Measurements from ENCODE around the gene SIRT7.

The SIRT7 gene

GRCh38 chr17:81942167-81942553 is 24.2 kb upstream of the SIRT7 start:
- no peak for TF ChIP-seq CTCF (IDR thresholded peaks at IDR 0.05)
- H3K27me3 ChIP-seq, result peaks cover 0 to 74% of the 10 kb centered on the region in 2 donors
- intact Hi-C loops (cut with DNase I; ENCODE audit: low total_unique reads), result no loop called here

GRCh38 chr17:81941484-81942166 is 23.6 kb upstream of the SIRT7 start:
- Histone ChIP-seq H3K27me3 (peaks cover 0 to 79% of the 10 kb centered on the region in 2 donors), H3K4me1 (peaks cover 0 to 32% (median 28%) of the 10 kb centered on the region in 4 donors), H3K9me3 (no peaks in the 10 kb centered on the region), H3K36me3 (no peaks in the 10 kb centered on the region), H3K4me3 (no peak overlapping the region), H3K27ac (no peak overlapping the region)
- DNase-seq, result no peak
- intact Hi-C loops (cut with DNase I; ENCODE audit: low total_unique reads), result no loop called here
- TF ChIP-seq CTCF (IDR thresholded peaks at IDR 0.05), result no peak

More at GRCh38 chr17:81942167-81942553, 24.2 kb upstream of the SIRT7 start:
- Histone ChIP-seq H3K9me3 (no peaks in the 10 kb centered on the region), H3K27ac (no peak overlapping the region), H3K4me3 (no peak overlapping the region), H3K4me1 (peaks cover 0 to 28% (median 23%) of the 10 kb centered on the region in 4 donors), H3K36me3 (no peaks in the 10 kb centered on the region)
- no peak for DNase-seq

- H3K4me1 ChIP-seq, result peaks cover 0 to 33% (median 30%) of the 10 kb centered on the region in 4 donors
- intact Hi-C loops (cut with DNase I; ENCODE audit: low total_unique reads), result no loop called here
- H3K9me3 ChIP-seq, result no peaks in the 10 kb centered on the region
- H3K27me3 ChIP-seq, result peaks cover 0 to 85% of the 10 kb centered on the region in 2 donors
- no peak for TF ChIP-seq CTCF (IDR thresholded peaks at IDR 0.05)
- no peak for DNase-seq
- H3K27ac ChIP-seq, result no peak overlapping the region
- H3K36me3 ChIP-seq, result no peaks in the 10 kb centered on the region
- no peak overlapping the region for H3K4me3 ChIP-seq
Observed at GRCh38 chr17:81940538-81941483, 22.8 kb upstream of the SIRT7 start.

- no peaks in the 10 kb centered on the region for H3K9me3 ChIP-seq
- no peak overlapping the region for H3K4me3 ChIP-seq
- H3K27ac ChIP-seq, result no peak overlapping the region
- peak in 1 of 2 donors; percentile 81 for DNase-seq
- no peak for TF ChIP-seq CTCF (IDR thresholded peaks at IDR 0.05)
- H3K27me3 ChIP-seq, result peaks cover 0 to 92% of the 10 kb centered on the region in 2 donors
- intact Hi-C loops (cut with DNase I; ENCODE audit: low total_unique reads), result no loop called here
- H3K36me3 ChIP-seq, result no peaks in the 10 kb centered on the region
- H3K4me1 ChIP-seq, result peaks cover 0 to 33% (median 30%) of the 10 kb centered on the region in 4 donors
Observed at GRCh38 chr17:81939881-81940385, 22.0 kb upstream of the SIRT7 start.

- Histone ChIP-seq H3K27me3 (peaks cover 0 to 92% of the 10 kb centered on the region in 2 donors), H3K4me3 (no peak overlapping the region), H3K9me3 (no peaks in the 10 kb centered on the region), H3K4me1 (peaks cover 0 to 33% (median 30%) of the 10 kb centered on the region in 4 donors), H3K27ac (no peak overlapping the region), H3K36me3 (no peaks in the 10 kb centered on the region)
- intact Hi-C loops (cut with DNase I; ENCODE audit: low total_unique reads), result no loop called here
- no peak for TF ChIP-seq CTCF (IDR thresholded peaks at IDR 0.05)
- DNase-seq, result peak in 1 of 2 donors; percentile 62
Observed at GRCh38 chr17:81939218-81939617, 21.2 kb upstream of the SIRT7 start.
